Bronchus fibroblast of lung (primary cell): Measurements from ENCODE around the gene CDADC1. TPM values are rescaled to one million over a fixed set of nuclear protein-coding genes. Genes with fewer than 3 reads are reported as not detected.

Experiments used
- total RNA-seq: library from RNA; depleted of rRNA; stranded (reverse); fragments of >200 nt; gene quantifications from 2 replicates; pipeline ENCODE4 v1.2.3, GENCODE V29; 2015

Gene CDADC1
- total RNA-seq: 1.5 and 2.9 TPM in 2 replicates

GRCh38 chr13:49247643-49248621 lies at the start of gene CDADC1:
CDADC1 (plus strand) TSS chr13:49247925; CDS start chr13:49248038, 113 bp downstream.

GRCh38 chr13:49220036-49220855 lies 27.5 kb upstream of the CDADC1 start, which contains the start of gene MLNR:
MLNR (plus strand) TSS chr13:49220338; CDS start chr13:49220338, 0 bp downstream.

Other genes starting within 250 kb of the CDADC1 start
- gene MLNR, start 27.6 kb upstream of the CDADC1 start, total RNA-seq: 0.17 TPM in 1 of 2 replicates, not detected in the other
- 6.7 and 7.1 TPM in 2 replicates for gene CAB39L, start 196.1 kb downstream of the CDADC1 start, total RNA-seq
- gene SETDB2, start 196.3 kb downstream of the CDADC1 start, total RNA-seq: 3.6 and 4.0 TPM in 2 replicates
- 18.4 and 25.9 TPM in 2 replicates for gene PHF11, start 248.0 kb downstream of the CDADC1 start, total RNA-seq